Thyroid gland (tissue), 4 donors: ENCODE data around the gene ARHGEF4. TPM values are rescaled to one million over a fixed set of nuclear protein-coding genes. Genes with fewer than 3 reads are reported as not detected.

Experiments
- DNase-seq, 2 donors: peaks; one replicate each; pipeline ENCODE4 v3.0.0-alpha.2; 2019
- H3K27ac ChIP-seq, 3 donors: fragments of 200-600 bp; sonication (generic); 1 replicate in 2 of 3; 2 replicates in 1 of 3; pipeline ENCODE4 v1.5.1; 2016 to 2019; ENCODE audit warnings: mild to moderate bottlenecking in 1 of 3, moderate library complexity in 1 of 3
- H3K27me3 ChIP-seq: fragments of 200-600 bp; sonication (generic); one replicate; pipeline ENCODE4 v1.5.1; 2019
- H3K36me3 ChIP-seq, 2 donors: fragments of 200-600 bp; sonication (generic); one replicate each; pipeline ENCODE4 v1.5.1; 2016 to 2019
- H3K4me1 ChIP-seq, 2 donors: fragments of 200-600 bp; sonication (generic); one replicate each; pipeline ENCODE4 v1.5.1; 2017 to 2019
- H3K4me3 ChIP-seq, 3 donors: fragments of 200-600 bp; sonication (generic); replicated peaks in 1 of 3; 1 replicate in 2 of 3; 2 replicates in 1 of 3; pipeline ENCODE4 v1.5.1; 2016; ENCODE audit warnings: mild to moderate bottlenecking in 1 of 3
- H3K9me3 ChIP-seq: fragments of 200-600 bp; sonication (generic); one replicate; pipeline ENCODE4 v1.5.1; 2017
- CTCF ChIP-seq, 6 experiments: fragments of 200-600 bp in 3 of 6; fragments of 450-650 bp in 3 of 6; sonication (generic) in 3 of 6; IDR thresholded peaks; one replicate each; pipeline ENCODE4 v1.5.1; 2016 to 2019; ENCODE audit warnings: antibody characterized with exemption in 6 of 6, mild to moderate bottlenecking in 2 of 6, inconsistent platforms in 1 of 6, moderate library complexity in 1 of 6
- POLR2A ChIP-seq, 2 donors: fragments of 450-650 bp; IDR thresholded peaks; one replicate each; pipeline ENCODE4 v1.6.1; 2017; ENCODE audit warnings: antibody characterized with exemption in 2 of 2, mild to moderate bottlenecking in 2 of 2, moderate library complexity in 1 of 2
- WGBS, 2 donors: methylation state at CpG; one replicate each; pipeline ENCODE4 v1.1.5; 2017; 5-methylcytosine and 5-hydroxymethylcytosine counted together
- intact Hi-C: fragments of 100-400 bp; cut with DNase I; formaldehyde crosslinking; loops from one replicate; pipeline ENCODE4 v1.15.1; 2023
- total RNA-seq, 4 donors: library from RNA; depleted of rRNA; stranded (reverse); fragments of >200 nt; gene quantifications; one replicate each; pipeline ENCODE4 v1.2.3, GENCODE V29; 2016

ARHGEF4 gene
- total RNA-seq, 4 donors from 2014 or later = 15.6 to 24.3 (median 22.5) TPM

GRCh38 chr2:130795431-130795830 is 41.3 kb upstream of the ARHGEF4 start:
- H3K36me3 ChIP-seq = no peaks in the 10 kb centered on the region
- H3K4me3 ChIP-seq = no peak overlapping the region
- H3K27ac ChIP-seq = no peak overlapping the region
- WGBS, 2 donors = 56 to 83% methylated on average over 2 of the region's 2 CpGs
- H3K4me1 ChIP-seq = peaks cover 6 to 17% of the 10 kb centered on the region in 2 donors
- TF ChIP-seq CTCF (IDR thresholded peaks at IDR 0.05) (no peak), POLR2A (IDR thresholded peaks at IDR 0.05) (no peak)
- DNase-seq = no peak
- H3K9me3 ChIP-seq = no peaks in the 10 kb centered on the region
- no peaks in the 10 kb centered on the region for H3K27me3 ChIP-seq
- intact Hi-C loops = loop anchor here (5.0 kb wide), 1 partner anchor 122 kb away; no protein-coding TSS in a partner anchor

GRCh38 chr2:130796290-130796689 is 40.4 kb upstream of the ARHGEF4 start:
- peak; percentile 69 for DNase-seq
- no peaks in the 10 kb centered on the region for H3K36me3 ChIP-seq

GRCh38 chr2:130797493-130798435 is 39.0 kb upstream of the ARHGEF4 start:
- H3K4me1 ChIP-seq = peaks cover 6 to 17% of the 10 kb centered on the region in 2 donors
- peak overlapping the region; percentile 87 to 96 (median 93) for H3K27ac ChIP-seq
- H3K36me3 ChIP-seq = no peaks in the 10 kb centered on the region
- H3K9me3 ChIP-seq = no peaks in the 10 kb centered on the region
- 2% methylated on average over 18 of the region's 96 CpGs; no CpG with 5 or more reads in 1 of the 2 donors for WGBS, 2 donors
- peak overlapping the region; percentile 29 to 69 (median 65) for H3K4me3 ChIP-seq
- peak in 1 of 2 donors; percentile 63 for TF ChIP-seq POLR2A (IDR thresholded peaks at IDR 0.05)
- TF ChIP-seq CTCF (IDR thresholded peaks at IDR 0.05) = peak; percentile 68 to 99 (median 84)
- intact Hi-C loops = loop anchor here (2.0 to 5.0 kb wide), 2 partner anchors 75 to 120 kb away; no protein-coding TSS in a partner anchor
- H3K27me3 ChIP-seq = no peaks in the 10 kb centered on the region
- DNase-seq = peak; percentile 93 to 94

More at GRCh38 chr2:130796290-130796689, 40.4 kb upstream of the ARHGEF4 start:
- 40 to 54% methylated on average over 3 of the region's 3 CpGs for WGBS, 2 donors
- Histone ChIP-seq H3K9me3 (no peaks in the 10 kb centered on the region), H3K4me1 (peaks cover 6 to 17% of the 10 kb centered on the region in 2 donors), H3K27ac (no peak overlapping the region), H3K4me3 (no peak overlapping the region), H3K27me3 (no peaks in the 10 kb centered on the region)
- no peak for TF ChIP-seq CTCF (IDR thresholded peaks at IDR 0.05)
- TF ChIP-seq POLR2A (IDR thresholded peaks at IDR 0.05) = no peak
- intact Hi-C loops = loop anchor here (2.0 to 5.0 kb wide), 2 partner anchors 77 to 121 kb away; no protein-coding TSS in a partner anchor

GRCh38 chr2:130798472-130799218 is 38.1 kb upstream of the ARHGEF4 start:
- H3K4me3 ChIP-seq = peak overlapping the region in 2 of 3 donors; percentile 65 to 69
- peak; percentile 87 to 88 for DNase-seq
- H3K4me1 ChIP-seq = peaks cover 6 to 17% of the 10 kb centered on the region in 2 donors
- TF ChIP-seq POLR2A (IDR thresholded peaks at IDR 0.05) (no peak), CTCF (IDR thresholded peaks at IDR 0.05) (no peak)
- H3K36me3 ChIP-seq = no peaks in the 10 kb centered on the region
- H3K27ac ChIP-seq = peak overlapping the region; percentile 87 to 96 (median 93)
- H3K9me3 ChIP-seq = no peaks in the 10 kb centered on the region
- intact Hi-C loops = loop anchor here (5.0 kb wide), 1 partner anchor 119 kb away; no protein-coding TSS in a partner anchor
- H3K27me3 ChIP-seq = no peaks in the 10 kb centered on the region
- WGBS, 2 donors = 9 to 20% methylated on average over 19 to 23 of the region's 30 CpGs
